OCI-LY3 (cell line): Measurements from ENCODE around the gene MARCHF3.
A peak's percentile ranks its signal among the peaks of the same experiment; 100 is the strongest.

Source experiments
- H2AFZ ChIP-seq: fragments of 200-600, 300-600 bp; shearing (Covaris generic); 2 replicates; pipeline ENCODE4 v1.6.0; 2014; ENCODE audit warnings: antibody characterized with exemption, low read depth, low read length
- H3K27ac ChIP-seq: fragments of 200-600, 300-600 bp; sonication (generic); 2 replicates; pipeline ENCODE4 v1.5.1; 2014; ENCODE audit warnings: mild to moderate bottlenecking, low read length, moderate library complexity, mixed read lengths
- H3K27me3 ChIP-seq: fragments of 200-600, 300-600 bp; sonication (generic); 2 replicates; pipeline ENCODE4 v1.6.1; 2014; ENCODE audit warnings: low read depth, low read length, mixed read lengths
- H3K36me3 ChIP-seq: fragments of 200-600, 300-600 bp; sonication (generic); replicated peaks from 2 replicates; pipeline ENCODE3; 2014; ENCODE audit warnings: low read depth, low read length, mixed read lengths
- H3K4me1 ChIP-seq: fragments of 300-600, 200-600 bp; sonication (generic); 2 replicates; pipeline ENCODE4 v1.6.1; 2014; ENCODE audit warnings: low read length, mixed read lengths
- H3K4me2 ChIP-seq: fragments of 200-600, 300-600 bp; sonication (generic); 2 replicates; pipeline ENCODE4 v1.6.1; 2014; ENCODE audit warnings: low read length, mixed read lengths
- H3K4me3 ChIP-seq: fragments of 300-600, 200-600 bp; sonication (generic); 2 replicates; pipeline ENCODE4 v1.5.1; 2014; ENCODE audit warnings: antibody characterized with exemption, mild to moderate bottlenecking, low read length, moderate library complexity
- H3K79me2 ChIP-seq: fragments of 300-600, 200-600 bp; shearing (Covaris generic); 2 replicates; pipeline ENCODE4 v1.6.1; 2014; ENCODE audit warnings: mild to moderate bottlenecking, low read length, mixed read lengths
- H3K9ac ChIP-seq: fragments of 300-600, 200-600 bp; shearing (Covaris generic); 2 replicates; pipeline ENCODE4 v1.6.0; 2014; ENCODE audit warnings: mild to moderate bottlenecking, low read length, moderate library complexity
- H3K9me3 ChIP-seq: fragments of 200-600, 300-600 bp; shearing (Covaris generic); 2 replicates; pipeline ENCODE4 v1.6.1; 2014; ENCODE audit warnings: low read length, mixed read lengths; ENCODE audit not compliant: insufficient read depth
- H4K20me1 ChIP-seq: fragments of 200-600, 300-600 bp; sonication (generic); 2 replicates; pipeline ENCODE4 v1.6.1; 2016; ENCODE audit warnings: low read length, mixed read lengths; ENCODE audit not compliant: insufficient read depth
- EZH2phosphoT487 ChIP-seq: fragments of 200-600 bp; shearing (Covaris generic); IDR thresholded peaks from 2 replicates; pipeline ENCODE4 v1.6.1; 2018; ENCODE audit warnings: antibody characterized with exemption, mixed run types, low read depth
- TF ChIP-seq, protein P1 (sequence below): fragments of 200-600, 300-600 bp; sonication (generic); IDR thresholded peaks from 2 replicates; pipeline ENCODE4 v1.5.1; 2014; ENCODE audit warnings: antibody characterized with exemption, low read length, low read depth

The MARCHF3 gene

DNA sequence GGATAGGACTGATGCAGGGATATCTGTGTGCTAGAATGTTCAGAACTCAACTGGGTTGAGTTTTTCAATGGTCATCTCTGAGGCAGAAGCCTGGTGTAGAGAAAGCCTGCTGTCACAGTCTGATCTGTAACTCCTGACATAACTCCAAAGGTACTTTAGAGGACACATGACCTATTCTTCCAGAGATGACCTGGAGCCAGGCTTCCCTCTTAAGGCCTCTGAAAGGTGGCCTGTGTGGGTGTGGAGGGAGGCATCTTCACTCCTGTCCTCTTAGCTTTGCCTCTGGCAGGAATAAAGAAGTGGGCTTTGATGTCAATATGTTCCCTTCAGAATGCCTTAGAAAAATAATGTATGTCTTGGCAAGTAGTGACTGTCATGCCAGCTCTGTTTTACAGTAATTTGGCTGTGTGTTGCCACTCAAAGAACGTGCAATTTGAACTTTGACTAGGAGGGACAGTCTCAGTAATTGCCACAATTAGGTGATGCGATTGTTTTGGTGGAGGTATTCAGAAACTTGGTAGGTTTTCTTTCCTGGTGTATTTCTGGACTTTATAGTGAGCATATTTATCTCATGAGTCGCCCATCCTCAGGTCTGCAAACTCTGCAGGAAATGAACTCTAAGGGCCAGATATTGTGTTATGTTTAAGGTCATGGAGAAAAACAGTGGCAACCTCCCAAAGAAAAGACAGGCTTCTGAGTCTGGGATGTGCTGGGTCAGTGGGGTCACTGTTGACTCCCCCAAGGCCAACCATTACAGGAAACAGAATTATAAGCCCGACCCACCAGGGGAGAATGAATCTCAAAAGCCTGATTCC lies 46.2 kb upstream of the MARCHF3 start:
- H3K9me3 ChIP-seq: no peaks in the 10 kb centered on the region
- TF ChIP-seq EZH2phosphoT487: no peak
- TF ChIP-seq, protein P1, sequence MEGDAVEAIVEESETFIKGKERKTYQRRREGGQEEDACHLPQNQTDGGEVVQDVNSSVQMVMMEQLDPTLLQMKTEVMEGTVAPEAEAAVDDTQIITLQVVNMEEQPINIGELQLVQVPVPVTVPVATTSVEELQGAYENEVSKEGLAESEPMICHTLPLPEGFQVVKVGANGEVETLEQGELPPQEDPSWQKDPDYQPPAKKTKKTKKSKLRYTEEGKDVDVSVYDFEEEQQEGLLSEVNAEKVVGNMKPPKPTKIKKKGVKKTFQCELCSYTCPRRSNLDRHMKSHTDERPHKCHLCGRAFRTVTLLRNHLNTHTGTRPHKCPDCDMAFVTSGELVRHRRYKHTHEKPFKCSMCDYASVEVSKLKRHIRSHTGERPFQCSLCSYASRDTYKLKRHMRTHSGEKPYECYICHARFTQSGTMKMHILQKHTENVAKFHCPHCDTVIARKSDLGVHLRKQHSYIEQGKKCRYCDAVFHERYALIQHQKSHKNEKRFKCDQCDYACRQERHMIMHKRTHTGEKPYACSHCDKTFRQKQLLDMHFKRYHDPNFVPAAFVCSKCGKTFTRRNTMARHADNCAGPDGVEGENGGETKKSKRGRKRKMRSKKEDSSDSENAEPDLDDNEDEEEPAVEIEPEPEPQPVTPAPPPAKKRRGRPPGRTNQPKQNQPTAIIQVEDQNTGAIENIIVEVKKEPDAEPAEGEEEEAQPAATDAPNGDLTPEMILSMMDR: no peak
- no peak overlapping the region for H3K4me2 ChIP-seq
- H4K20me1 ChIP-seq: no peaks in the 10 kb centered on the region
- no peaks in the 10 kb centered on the region for H3K79me2 ChIP-seq
- no peaks in the 10 kb centered on the region for H3K27me3 ChIP-seq
- no peak overlapping the region for H3K9ac ChIP-seq
- H3K36me3 ChIP-seq: no peaks in the 10 kb centered on the region
- no peak overlapping the region for H3K27ac ChIP-seq
- H3K4me1 ChIP-seq: peaks cover 8% of the 10 kb centered on the region; the same call in 1 of the 2 replicates
- no peak overlapping the region for H2AFZ ChIP-seq
- H3K4me3 ChIP-seq: no peak overlapping the region

- Histone ChIP-seq H4K20me1 (no peaks in the 10 kb centered on the region), H3K9me3 (no peaks in the 10 kb centered on the region), H2AFZ (no peak overlapping the region), H3K4me3 (no peak overlapping the region), H3K79me2 (no peaks in the 10 kb centered on the region), H3K27ac (no peak overlapping the region), H3K27me3 (no peaks in the 10 kb centered on the region), H3K9ac (no peak overlapping the region), H3K4me2 (no peak overlapping the region), H3K4me1 (peaks cover 8% of the 10 kb centered on the region; the same call in 1 of the 2 replicates), H3K36me3 (no peaks in the 10 kb centered on the region)
- TF ChIP-seq, protein P1: no peak
- TF ChIP-seq EZH2phosphoT487: no peak
These were observed 44.1 kb upstream of the MARCHF3 start for GRCh38 chr5:127074466-127074865.

DNA sequence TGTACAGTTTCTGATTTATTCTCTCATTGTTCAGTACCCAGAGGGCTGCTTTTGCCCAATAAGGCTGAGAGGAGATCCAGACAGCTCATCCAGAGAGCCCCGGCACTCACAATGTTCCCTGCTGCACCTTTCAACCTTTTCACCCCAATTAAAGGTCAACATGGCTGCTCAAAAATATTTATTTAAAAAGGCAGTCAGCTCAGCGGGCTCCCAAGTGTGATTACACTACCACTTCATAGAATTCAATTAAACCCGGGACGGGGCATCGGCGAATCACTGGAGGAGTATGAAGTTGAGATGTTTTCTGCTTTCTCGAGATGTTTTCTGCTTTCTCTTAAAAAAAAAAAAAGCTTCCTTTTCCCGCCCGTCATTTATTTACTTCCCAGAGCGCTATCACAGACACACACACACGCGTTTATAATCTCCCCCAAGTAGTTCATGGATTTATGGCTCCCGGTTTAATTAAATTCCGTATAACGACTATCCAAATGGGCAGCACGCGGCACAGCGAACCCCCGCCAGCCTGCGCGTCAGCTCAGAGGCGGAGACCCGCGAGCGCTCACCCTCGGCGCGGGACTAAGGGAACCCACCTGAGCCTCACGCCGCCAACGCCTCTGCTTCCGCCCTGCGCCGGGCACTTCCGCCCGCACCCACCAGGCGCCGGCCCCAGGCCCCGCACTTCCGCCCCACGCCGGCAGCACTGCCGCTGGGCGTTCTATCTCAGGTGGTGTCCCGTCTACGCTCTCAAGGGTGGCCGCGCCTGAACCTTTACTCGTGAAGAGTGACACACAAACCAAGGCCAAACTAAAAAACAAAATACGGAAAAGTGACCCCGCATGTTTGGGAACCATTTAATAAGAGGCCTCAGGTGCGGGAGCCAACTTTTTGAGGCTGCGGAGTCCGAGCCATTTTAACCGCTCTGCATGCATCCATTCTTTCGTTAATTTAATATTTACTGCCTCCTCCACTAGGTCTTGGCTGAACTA lies 42.8 kb upstream of the MARCHF3 start, which contains the start of gene C5orf63:
TSS of gene C5orf63 (minus strand) at position 642 of the 986 bp plus-strand sequence. CDS start 14,507 bp downstream, outside the sequence.
- peak within 1 kb of the TSS; percentile 77 for H2AFZ ChIP-seq
- TF ChIP-seq EZH2phosphoT487: no peak
- TF ChIP-seq, protein P1: no peak
- H3K9me3 ChIP-seq: no peaks in the 10 kb centered on the region
- H3K4me3 ChIP-seq: peak within 1 kb of the TSS; percentile 82
- no peaks in the 10 kb centered on the region for H3K79me2 ChIP-seq
- H3K4me1 ChIP-seq: peaks cover 8% of the 10 kb centered on the region; the same call in 1 of the 2 replicates
- H3K36me3 ChIP-seq: no peaks in the 10 kb centered on the region
- no peaks in the 10 kb centered on the region for H4K20me1 ChIP-seq
- peak within 1 kb of the TSS; percentile 76 for H3K9ac ChIP-seq
- no peak within 1 kb of the TSS for H3K27ac ChIP-seq
- peak within 1 kb of the TSS; percentile 66 for H3K4me2 ChIP-seq
- H3K27me3 ChIP-seq: no peaks in the 10 kb centered on the region
